Effector memory CD8-positive, alpha-beta T cell (primary cell): ENCODE measurements around the gene NTM.

Experiments used
- ATAC-seq: fragments of 150-1000 bp; cut with Tn5 transposase; replicated peaks from 2 replicates; pipeline ENCODE4 v1.10.0; 2021; ENCODE audit warnings: mild to moderate bottlenecking, moderate library complexity
- DNase-seq, 3 experiments: peaks; one replicate each; pipeline ENCODE4 v3.0.0; 2021
- H3K27ac Mint-ChIP-seq, 2 donors: one replicate each; pipeline ENCODE4 v1.8.0; 2022; ENCODE audit warnings: mild to moderate bottlenecking in 2 of 2, mixed read lengths in 2 of 2, moderate library complexity in 2 of 2
- H3K27me3 Mint-ChIP-seq, 2 donors: one replicate each; pipeline ENCODE4 v1.8.0; 2022; ENCODE audit warnings: mixed read lengths in 2 of 2
- H3K36me3 Mint-ChIP-seq: one replicate; pipeline ENCODE4 v1.8.0; 2022; ENCODE audit warnings: mild to moderate bottlenecking, moderate library complexity, mixed read lengths; ENCODE audit not compliant: insufficient read depth
- H3K4me1 Mint-ChIP-seq, 2 donors: one replicate each; pipeline ENCODE4 v1.8.0; 2022; ENCODE audit warnings: low read depth in 2 of 2, mixed read lengths in 2 of 2
- H3K4me3 Mint-ChIP-seq, 2 donors: one replicate each; pipeline ENCODE4 v1.8.0; 2022; ENCODE audit warnings: mild to moderate bottlenecking in 2 of 2, mixed read lengths in 2 of 2, moderate library complexity in 2 of 2
- H3K9me3 Mint-ChIP-seq, 2 donors: one replicate each; pipeline ENCODE4 v1.8.0; 2022; ENCODE audit warnings: mixed read lengths in 2 of 2

Gene NTM

DNA sequence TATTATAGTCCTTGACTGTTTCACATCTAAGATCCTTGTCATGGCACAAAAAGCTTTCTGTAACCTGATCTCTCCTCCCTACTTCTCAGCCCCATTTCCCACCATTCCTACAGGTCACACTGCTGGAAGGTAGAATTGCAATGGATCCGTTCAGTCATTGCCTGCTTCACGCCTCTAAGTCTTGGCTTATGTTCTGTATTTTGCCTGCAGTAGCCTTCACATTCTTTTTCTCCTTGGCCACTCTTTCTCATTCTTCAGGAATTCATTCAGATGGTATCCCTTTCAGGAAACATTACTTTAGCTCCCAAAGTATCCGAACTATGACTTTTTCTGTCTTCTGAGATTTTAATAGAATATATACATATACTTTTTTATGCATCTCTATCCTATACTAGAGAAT lies 731.5 kb downstream of the NTM start:
- DNase-seq (no peak), ATAC-seq (no peak)
- Mint-ChIP-seq H3K36me3 (no peaks in the 10 kb centered on the region), H3K4me1 (no peaks in the 10 kb centered on the region), H3K27me3 (no peaks in the 10 kb centered on the region), H3K9me3 (peaks cover 0 to under 1% of the 10 kb centered on the region in 2 donors), H3K27ac (no peak overlapping the region), H3K4me3 (no peak overlapping the region)

GRCh38 chr11:132103021-132103420 lies 732.6 kb downstream of the NTM start:
- H3K27ac Mint-ChIP-seq: no peak overlapping the region
- peaks cover 0 to 4% of the 10 kb centered on the region in 2 donors for H3K9me3 Mint-ChIP-seq
- no peaks in the 10 kb centered on the region for H3K4me1 Mint-ChIP-seq
- H3K27me3 Mint-ChIP-seq: no peaks in the 10 kb centered on the region
- no peaks in the 10 kb centered on the region for H3K36me3 Mint-ChIP-seq
- H3K4me3 Mint-ChIP-seq: no peak overlapping the region
- no peak for DNase-seq
- ATAC-seq: no peak

DNA sequence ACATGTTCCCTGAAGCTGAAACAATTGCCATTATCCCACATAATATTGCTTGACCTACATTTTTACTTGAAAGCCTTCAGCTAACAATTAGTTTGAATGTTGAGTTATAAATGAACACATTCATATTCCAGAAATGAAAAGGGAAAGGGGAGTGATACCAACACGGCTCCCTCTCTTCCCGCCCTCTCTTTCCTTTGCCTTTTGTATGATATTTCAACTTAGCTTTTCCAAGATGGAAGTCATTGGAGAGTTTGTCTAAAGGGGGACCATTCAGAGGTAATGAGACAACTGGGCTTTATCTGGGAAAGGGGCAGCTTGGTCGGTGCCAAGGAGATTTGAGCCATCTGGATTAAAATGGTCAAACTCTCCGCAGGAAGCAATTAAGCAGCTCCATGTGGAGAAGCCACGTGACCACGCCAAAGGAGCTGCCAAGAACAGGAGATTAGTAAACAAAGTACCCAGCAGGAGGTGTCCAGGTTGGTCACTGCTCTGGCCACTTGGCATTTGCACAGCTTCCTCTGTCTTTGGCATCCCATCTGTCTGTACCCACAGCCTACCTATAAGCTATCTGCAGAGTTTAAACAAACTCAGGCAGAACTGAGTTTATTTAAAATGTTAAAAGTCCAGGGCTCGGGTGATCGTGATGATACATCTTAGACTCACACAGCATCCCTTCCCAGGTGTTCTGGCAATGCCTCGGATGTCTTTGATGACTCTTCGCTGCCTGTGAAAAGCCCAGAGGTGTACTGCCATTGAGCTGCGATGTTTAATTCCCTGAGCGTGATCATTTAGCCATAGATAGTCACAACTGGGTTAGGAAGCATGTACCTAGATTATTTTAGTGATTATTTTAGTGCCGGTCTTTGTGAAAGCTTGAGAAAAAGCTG lies 735.9 kb downstream of the NTM start:
- Mint-ChIP-seq H3K4me3 (no peak overlapping the region), H3K9me3 (peaks cover 5 to 9% of the 10 kb centered on the region in 2 donors), H3K27ac (no peak overlapping the region), H3K36me3 (no peaks in the 10 kb centered on the region), H3K4me1 (no peaks in the 10 kb centered on the region), H3K27me3 (no peaks in the 10 kb centered on the region)
- ATAC-seq (no peak), DNase-seq (no peak)

DNA sequence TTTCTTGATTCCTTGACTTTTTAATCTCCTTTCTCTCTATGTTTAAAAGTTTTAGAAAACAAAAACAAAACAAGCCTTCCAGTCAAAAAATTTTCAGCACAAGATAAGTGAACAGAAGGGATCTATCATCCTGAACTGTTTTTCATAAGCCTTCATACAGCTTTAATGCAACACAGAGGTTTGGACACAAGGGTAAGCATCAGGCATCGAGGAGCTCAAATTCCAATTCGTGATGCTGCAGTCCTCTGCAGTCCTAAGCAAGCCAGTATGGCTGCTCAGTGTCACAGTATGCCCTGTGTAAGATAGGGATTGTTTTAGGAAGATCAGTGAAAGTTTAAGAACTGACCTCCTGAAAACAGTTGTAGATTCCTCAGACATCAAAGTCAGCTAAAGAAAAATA lies 740.9 kb downstream of the NTM start:
- H3K27me3 Mint-ChIP-seq: no peaks in the 10 kb centered on the region
- H3K4me3 Mint-ChIP-seq: no peak overlapping the region
- H3K9me3 Mint-ChIP-seq: peaks cover 9 to 15% of the 10 kb centered on the region in 2 donors
- H3K36me3 Mint-ChIP-seq: no peaks in the 10 kb centered on the region
- H3K4me1 Mint-ChIP-seq: no peaks in the 10 kb centered on the region
- DNase-seq (no peak), ATAC-seq (no peak)
- no peak overlapping the region for H3K27ac Mint-ChIP-seq

GRCh38 chr11:132111838-132112237 lies 741.4 kb downstream of the NTM start:
- Mint-ChIP-seq H3K4me3 (no peak overlapping the region), H3K4me1 (no peaks in the 10 kb centered on the region), H3K27me3 (no peaks in the 10 kb centered on the region), H3K9me3 (peaks cover 9 to 18% of the 10 kb centered on the region in 2 donors), H3K27ac (no peak overlapping the region), H3K36me3 (no peaks in the 10 kb centered on the region)
- no peak for ATAC-seq
- no peak for DNase-seq

GRCh38 chr11:132112846-132113245 lies 742.4 kb downstream of the NTM start:
- no peak overlapping the region for H3K4me3 Mint-ChIP-seq
- H3K27me3 Mint-ChIP-seq: no peaks in the 10 kb centered on the region
- peaks cover 5 to 18% of the 10 kb centered on the region in 2 donors for H3K9me3 Mint-ChIP-seq
- ATAC-seq: no peak
- no peaks in the 10 kb centered on the region for H3K4me1 Mint-ChIP-seq
- no peak for DNase-seq
- no peak overlapping the region for H3K27ac Mint-ChIP-seq
- H3K36me3 Mint-ChIP-seq: no peaks in the 10 kb centered on the region

DNA sequence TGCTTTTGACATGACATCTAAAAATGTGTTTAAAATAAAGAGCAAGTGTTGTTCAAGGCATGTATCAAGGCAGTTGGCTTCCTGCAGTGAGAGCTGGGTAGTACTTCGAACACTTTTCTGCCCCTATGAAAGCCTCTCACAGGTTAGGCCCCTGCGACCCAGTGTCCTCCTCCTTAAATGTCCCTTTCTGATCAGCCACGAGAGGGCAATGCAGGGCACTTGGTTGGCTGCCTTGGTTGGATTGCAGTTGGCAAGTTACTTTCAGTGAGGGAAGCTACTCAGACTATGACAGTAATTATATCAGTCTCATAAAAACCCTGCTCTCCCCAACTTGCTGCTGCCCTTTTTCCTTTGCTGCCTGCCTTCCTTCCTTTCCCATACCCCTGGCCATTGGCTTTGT lies 743.8 kb downstream of the NTM start:
- Mint-ChIP-seq H3K4me3 (no peak overlapping the region), H3K4me1 (no peaks in the 10 kb centered on the region), H3K36me3 (no peaks in the 10 kb centered on the region), H3K27ac (no peak overlapping the region), H3K27me3 (no peaks in the 10 kb centered on the region), H3K9me3 (peaks cover 5 to 18% of the 10 kb centered on the region in 2 donors)
- ATAC-seq: no peak
- DNase-seq: no peak

- no peak overlapping the region for H3K4me3 Mint-ChIP-seq
- peaks cover 5 to 15% of the 10 kb centered on the region in 2 donors for H3K9me3 Mint-ChIP-seq
- H3K36me3 Mint-ChIP-seq: no peaks in the 10 kb centered on the region
- DNase-seq: no peak
- no peaks in the 10 kb centered on the region for H3K27me3 Mint-ChIP-seq
- H3K27ac Mint-ChIP-seq: no peak overlapping the region
- no peak for ATAC-seq
- H3K4me1 Mint-ChIP-seq: no peaks in the 10 kb centered on the region
Observed at GRCh38 chr11:132114743-132115142, 744.3 kb downstream of the NTM start.

GRCh38 chr11:132115454-132115853 lies 745.0 kb downstream of the NTM start:
- no peaks in the 10 kb centered on the region for H3K36me3 Mint-ChIP-seq
- no peaks in the 10 kb centered on the region for H3K27me3 Mint-ChIP-seq
- no peaks in the 10 kb centered on the region for H3K4me1 Mint-ChIP-seq
- peaks cover 4 to 8% of the 10 kb centered on the region in 2 donors for H3K9me3 Mint-ChIP-seq
- DNase-seq (no peak), ATAC-seq (no peak)
- H3K27ac Mint-ChIP-seq: no peak overlapping the region
- no peak overlapping the region for H3K4me3 Mint-ChIP-seq

DNA sequence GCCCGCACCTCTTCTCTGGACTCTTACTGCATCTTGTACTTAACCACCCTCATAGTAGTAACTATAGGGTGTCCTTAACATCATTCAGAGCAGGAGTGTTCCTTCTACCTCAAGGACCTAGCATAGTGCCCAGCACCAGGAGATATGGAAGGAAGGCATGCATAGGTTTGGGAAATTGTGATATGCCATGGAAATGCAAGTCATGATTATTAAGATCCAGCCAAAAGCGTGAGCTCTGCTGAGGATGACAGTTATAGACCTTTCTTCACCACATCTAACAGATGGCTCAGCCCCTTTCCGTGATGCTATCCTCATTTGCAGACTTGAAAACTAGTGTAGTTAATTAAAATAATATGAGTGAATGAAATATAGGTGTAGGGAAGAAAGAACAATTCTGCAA lies 746.1 kb downstream of the NTM start:
- Mint-ChIP-seq H3K9me3 (peaks cover 4 to 8% of the 10 kb centered on the region in 2 donors), H3K4me3 (no peak overlapping the region), H3K36me3 (no peaks in the 10 kb centered on the region), H3K27me3 (no peaks in the 10 kb centered on the region), H3K4me1 (no peaks in the 10 kb centered on the region), H3K27ac (no peak overlapping the region)
- DNase-seq (no peak), ATAC-seq (no peak)

- H3K4me1 Mint-ChIP-seq: no peaks in the 10 kb centered on the region
- ATAC-seq (no peak), DNase-seq (no peak)
- H3K36me3 Mint-ChIP-seq: no peaks in the 10 kb centered on the region
- no peaks in the 10 kb centered on the region for H3K27me3 Mint-ChIP-seq
- peaks cover 2 to 8% of the 10 kb centered on the region in 2 donors for H3K9me3 Mint-ChIP-seq
- no peak overlapping the region for H3K4me3 Mint-ChIP-seq
- H3K27ac Mint-ChIP-seq: no peak overlapping the region
Observed at GRCh38 chr11:132118661-132119060, 748.2 kb downstream of the NTM start.

- H3K27me3 Mint-ChIP-seq: no peaks in the 10 kb centered on the region
- peaks cover 2 to 8% of the 10 kb centered on the region in 2 donors for H3K9me3 Mint-ChIP-seq
- ATAC-seq (no peak), DNase-seq (no peak)
- H3K27ac Mint-ChIP-seq: no peak overlapping the region
- no peak overlapping the region for H3K4me3 Mint-ChIP-seq
- H3K36me3 Mint-ChIP-seq: no peaks in the 10 kb centered on the region
- H3K4me1 Mint-ChIP-seq: no peaks in the 10 kb centered on the region
Observed at GRCh38 chr11:132119573-132119972, 749.2 kb downstream of the NTM start.

DNA sequence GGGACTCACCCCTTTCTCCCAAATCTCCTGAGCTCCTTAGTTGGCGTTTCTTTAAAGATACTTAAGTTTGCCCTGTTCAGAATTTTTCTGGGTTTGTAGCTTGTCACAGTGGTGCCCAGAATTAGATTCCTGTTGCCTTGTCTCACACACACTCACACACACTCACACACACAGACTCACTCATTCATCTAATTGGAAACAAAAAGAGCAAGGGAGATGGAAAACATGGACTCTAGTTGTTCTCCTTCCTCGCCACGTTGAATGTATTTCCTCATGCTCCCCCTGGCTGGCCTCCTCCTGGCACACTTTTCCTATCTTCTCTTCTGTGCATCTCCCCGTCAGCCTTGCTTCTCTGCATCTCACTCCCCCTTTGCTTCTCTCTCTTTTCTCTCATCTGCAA lies 752.3 kb downstream of the NTM start:
- no peak overlapping the region for H3K4me3 Mint-ChIP-seq
- H3K9me3 Mint-ChIP-seq: peaks cover 0 to 2% of the 10 kb centered on the region in 2 donors
- no peak for DNase-seq
- no peaks in the 10 kb centered on the region for H3K27me3 Mint-ChIP-seq
- no peak for ATAC-seq
- H3K4me1 Mint-ChIP-seq: no peaks in the 10 kb centered on the region
- no peak overlapping the region for H3K27ac Mint-ChIP-seq
- H3K36me3 Mint-ChIP-seq: peaks cover 2% of the 10 kb centered on the region

GRCh38 chr11:132123449-132123848 lies 753.0 kb downstream of the NTM start:
- H3K27ac Mint-ChIP-seq: no peak overlapping the region
- peaks cover 2% of the 10 kb centered on the region for H3K36me3 Mint-ChIP-seq
- peaks cover 0 to 2% of the 10 kb centered on the region in 2 donors for H3K9me3 Mint-ChIP-seq
- H3K27me3 Mint-ChIP-seq: no peaks in the 10 kb centered on the region
- ATAC-seq (no peak), DNase-seq (no peak)
- H3K4me3 Mint-ChIP-seq: no peak overlapping the region
- H3K4me1 Mint-ChIP-seq: no peaks in the 10 kb centered on the region
